ENCODE data around the gene SLC7A7. TPM values are rescaled to one million over a fixed set of nuclear protein-coding genes. Genes with fewer than 3 reads are reported as not detected.

The SLC7A7 gene
- total and polyA plus RNA-seq, 10 of the 15 experiments (the other 5 are each of a cell fraction or from before 2014, with no cell fraction given) = 27.8 to 79.2 (median 50.8) TPM

DNA sequence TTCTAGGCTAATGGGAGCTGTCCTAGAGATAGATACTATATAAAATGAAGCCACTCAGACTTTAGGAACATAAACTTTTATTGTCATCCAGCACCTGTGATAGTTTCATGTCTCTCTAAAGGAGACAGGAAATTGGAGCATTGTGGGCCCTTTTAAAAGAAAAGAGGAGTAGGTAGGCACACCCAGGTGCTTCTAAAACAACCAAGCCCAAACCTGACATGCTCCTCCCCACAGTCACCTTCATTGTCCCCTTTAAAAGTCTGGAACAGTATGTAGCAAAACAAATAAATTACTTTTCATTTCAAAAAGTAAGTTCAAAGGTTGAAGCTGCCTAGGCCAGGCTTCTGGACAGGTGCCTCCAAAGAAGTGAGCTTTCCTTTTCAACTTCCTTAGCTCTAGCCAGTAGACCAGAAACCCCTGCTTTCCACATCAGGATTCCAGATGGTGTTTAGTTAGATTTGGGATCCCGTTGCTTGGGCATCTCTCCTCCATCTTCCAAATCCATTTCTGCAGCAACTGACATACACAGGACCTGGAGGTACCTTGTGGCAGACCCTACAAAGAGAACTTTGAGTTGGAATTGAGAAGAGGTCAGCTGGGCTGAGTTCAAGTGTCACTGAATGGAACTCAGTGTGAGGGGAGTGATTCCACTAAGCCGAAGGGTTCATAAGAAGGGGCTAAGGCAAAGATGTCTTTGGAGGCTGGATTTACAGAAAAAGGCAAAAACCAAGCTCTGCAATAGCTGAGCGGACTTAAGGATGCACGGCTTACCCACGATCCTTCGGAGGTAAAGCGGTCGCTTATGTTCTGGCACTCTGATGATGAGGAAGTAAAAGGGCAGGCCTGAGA is 41.8 kb downstream of the SLC7A7 start:
- H3K79me2 ChIP-seq (ENCODE audit: control insufficient read depth, insufficient read depth, low read length) = peaks cover 8% of the 10 kb centered on the region
- H3K4me3 ChIP-seq = no peak overlapping the region
- ChIA-PET SMC1A (ENCODE audit: uncharacterized antibody, unreplicated experiment) (interaction anchor here (0.8 to 7.2 kb wide), 17 partner anchors 9 to 213 kb away, joined by 3 to 84 read pairs (median 5); partner anchors contain the start of genes LRP10 and SLC7A7), POLR2A (interaction anchor here (0.9 kb wide), 1 partner anchor 40 kb away, joined by 3 read pairs; no protein-coding TSS in a partner anchor), RAD21 (ENCODE audit: unreplicated experiment) (interaction anchor here (0.8 to 7.2 kb wide), 8 partner anchors 39 to 203 kb away, joined by 3 to 51 read pairs (median 4); partner anchors contain the start of gene LRP10), CTCF (interaction anchor here (1.0 to 8.1 kb wide), 9 partner anchors 39 to 203 kb away, joined by 3 to 92 read pairs (median 6); partner anchors contain the start of genes MRPL52 and OR6J1)
- TSS peak; percentile 70 for BruUV-seq (replicated peaks)
- no peak overlapping the region for H3K27ac ChIP-seq (ENCODE audit: control insufficient read depth, insufficient read depth)
- no peak for ATAC-seq
- H3K4me1 ChIP-seq (ENCODE audit: control insufficient read depth, insufficient read depth, low read length) = peaks cover 9% of the 10 kb centered on the region
- no peak for DNase-seq (ENCODE audit: low read depth, low spot score)
- H3K36me3 ChIP-seq (ENCODE audit: control insufficient read depth in 2 of 2, insufficient read depth in 2 of 2, low read length in 1 of 2) = peaks cover 39 to 57% of the 10 kb centered on the region in 2 experiments
- no peak overlapping the region for H3K9ac ChIP-seq (ENCODE audit: control insufficient read depth, insufficient read depth, low read length)
- in situ Hi-C loops (cut with MboI) = no loop called here
- intact Hi-C loops (cut with micrococcal nuclease; ENCODE audit: unreplicated experiment) = no loop called here
- H3K9me3 ChIP-seq (replicated peaks; ENCODE audit: control insufficient read depth, insufficient read depth, low read length) = no peaks in the 10 kb centered on the region
- H3K4me2 ChIP-seq (ENCODE audit: control insufficient read depth, insufficient read depth) = no peak overlapping the region
- no peak overlapping the region for H2AFZ ChIP-seq (ENCODE audit: control insufficient read depth, low read depth, low read length)
- H4K20me1 ChIP-seq (ENCODE audit: control insufficient read depth, insufficient read depth) = no peaks in the 10 kb centered on the region
- no peaks in the 10 kb centered on the region for H3K27me3 ChIP-seq (replicated peaks in 1 of 2; ENCODE audit: control insufficient read depth in 2 of 2, insufficient read depth in 2 of 2, low read length in 1 of 2)
- FAIRE-seq = no peak
- 93% methylated on average over 8 of the region's 8 CpGs for WGBS (ENCODE audit: insufficient coverage, insufficient replicate concordance, low lambda C conversion rate, missing lambda C conversion rate)
- no peak for TF ChIP-seq HCFC1 (IDR thresholded peaks at IDR 0.05; ENCODE audit: low read length)
- TF ChIP-seq, protein P1, sequence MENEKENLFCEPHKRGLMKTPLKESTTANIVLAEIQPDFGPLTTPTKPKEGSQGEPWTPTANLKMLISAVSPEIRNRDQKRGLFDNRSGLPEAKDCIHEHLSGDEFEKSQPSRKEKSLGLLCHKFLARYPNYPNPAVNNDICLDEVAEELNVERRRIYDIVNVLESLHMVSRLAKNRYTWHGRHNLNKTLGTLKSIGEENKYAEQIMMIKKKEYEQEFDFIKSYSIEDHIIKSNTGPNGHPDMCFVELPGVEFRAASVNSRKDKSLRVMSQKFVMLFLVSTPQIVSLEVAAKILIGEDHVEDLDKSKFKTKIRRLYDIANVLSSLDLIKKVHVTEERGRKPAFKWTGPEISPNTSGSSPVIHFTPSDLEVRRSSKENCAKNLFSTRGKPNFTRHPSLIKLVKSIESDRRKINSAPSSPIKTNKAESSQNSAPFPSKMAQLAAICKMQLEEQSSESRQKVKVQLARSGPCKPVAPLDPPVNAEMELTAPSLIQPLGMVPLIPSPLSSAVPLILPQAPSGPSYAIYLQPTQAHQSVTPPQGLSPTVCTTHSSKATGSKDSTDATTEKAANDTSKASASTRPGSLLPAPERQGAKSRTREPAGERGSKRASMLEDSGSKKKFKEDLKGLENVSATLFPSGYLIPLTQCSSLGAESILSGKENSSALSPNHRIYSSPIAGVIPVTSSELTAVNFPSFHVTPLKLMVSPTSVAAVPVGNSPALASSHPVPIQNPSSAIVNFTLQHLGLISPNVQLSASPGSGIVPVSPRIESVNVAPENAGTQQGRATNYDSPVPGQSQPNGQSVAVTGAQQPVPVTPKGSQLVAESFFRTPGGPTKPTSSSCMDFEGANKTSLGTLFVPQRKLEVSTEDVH (IDR thresholded peaks at IDR 0.05; ENCODE audit: low read depth, partially characterized antibody) = no peak
- TF ChIP-seq MYC (IDR thresholded peaks at IDR 0.05; ENCODE audit: insufficient read depth, insufficient read length, insufficient replicate concordance, low read length, severe bottlenecking) = no peak
- TF ChIP-seq, protein P2, sequence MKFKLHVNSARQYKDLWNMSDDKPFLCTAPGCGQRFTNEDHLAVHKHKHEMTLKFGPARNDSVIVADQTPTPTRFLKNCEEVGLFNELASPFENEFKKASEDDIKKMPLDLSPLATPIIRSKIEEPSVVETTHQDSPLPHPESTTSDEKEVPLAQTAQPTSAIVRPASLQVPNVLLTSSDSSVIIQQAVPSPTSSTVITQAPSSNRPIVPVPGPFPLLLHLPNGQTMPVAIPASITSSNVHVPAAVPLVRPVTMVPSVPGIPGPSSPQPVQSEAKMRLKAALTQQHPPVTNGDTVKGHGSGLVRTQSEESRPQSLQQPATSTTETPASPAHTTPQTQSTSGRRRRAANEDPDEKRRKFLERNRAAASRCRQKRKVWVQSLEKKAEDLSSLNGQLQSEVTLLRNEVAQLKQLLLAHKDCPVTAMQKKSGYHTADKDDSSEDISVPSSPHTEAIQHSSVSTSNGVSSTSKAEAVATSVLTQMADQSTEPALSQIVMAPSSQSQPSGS (IDR thresholded peaks at IDR 0.05; ENCODE audit: low read length) = no peak
- TF ChIP-seq SUPT20H (IDR thresholded peaks at IDR 0.05; ENCODE audit: borderline replicate concordance, control insufficient read depth, low read depth, low read length) = no peak
- no peak for TF ChIP-seq NFYA (IDR thresholded peaks at IDR 0.05; ENCODE audit: borderline replicate concordance, low read depth, low read length)
- TF ChIP-seq, protein P3, sequence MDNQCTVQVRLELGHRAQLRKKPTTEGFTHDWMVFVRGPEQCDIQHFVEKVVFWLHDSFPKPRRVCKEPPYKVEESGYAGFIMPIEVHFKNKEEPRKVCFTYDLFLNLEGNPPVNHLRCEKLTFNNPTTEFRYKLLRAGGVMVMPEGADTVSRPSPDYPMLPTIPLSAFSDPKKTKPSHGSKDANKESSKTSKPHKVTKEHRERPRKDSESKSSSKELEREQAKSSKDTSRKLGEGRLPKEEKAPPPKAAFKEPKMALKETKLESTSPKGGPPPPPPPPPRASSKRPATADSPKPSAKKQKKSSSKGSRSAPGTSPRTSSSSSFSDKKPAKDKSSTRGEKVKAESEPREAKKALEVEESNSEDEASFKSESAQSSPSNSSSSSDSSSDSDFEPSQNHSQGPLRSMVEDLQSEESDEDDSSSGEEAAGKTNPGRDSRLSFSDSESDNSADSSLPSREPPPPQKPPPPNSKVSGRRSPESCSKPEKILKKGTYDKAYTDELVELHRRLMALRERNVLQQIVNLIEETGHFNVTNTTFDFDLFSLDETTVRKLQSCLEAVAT (IDR thresholded peaks at IDR 0.05) = no peak
- no peak for TF ChIP-seq BMI1 (IDR thresholded peaks at IDR 0.05; ENCODE audit: borderline replicate concordance)
- TF ChIP-seq, protein P4, sequence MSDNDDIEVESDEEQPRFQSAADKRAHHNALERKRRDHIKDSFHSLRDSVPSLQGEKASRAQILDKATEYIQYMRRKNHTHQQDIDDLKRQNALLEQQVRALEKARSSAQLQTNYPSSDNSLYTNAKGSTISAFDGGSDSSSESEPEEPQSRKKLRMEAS (IDR thresholded peaks at IDR 0.05; ENCODE audit: low read depth, low read length) = no peak
- TF ChIP-seq RAD51 (IDR thresholded peaks at IDR 0.05) = no peak
- TF ChIP-seq, protein P5, sequence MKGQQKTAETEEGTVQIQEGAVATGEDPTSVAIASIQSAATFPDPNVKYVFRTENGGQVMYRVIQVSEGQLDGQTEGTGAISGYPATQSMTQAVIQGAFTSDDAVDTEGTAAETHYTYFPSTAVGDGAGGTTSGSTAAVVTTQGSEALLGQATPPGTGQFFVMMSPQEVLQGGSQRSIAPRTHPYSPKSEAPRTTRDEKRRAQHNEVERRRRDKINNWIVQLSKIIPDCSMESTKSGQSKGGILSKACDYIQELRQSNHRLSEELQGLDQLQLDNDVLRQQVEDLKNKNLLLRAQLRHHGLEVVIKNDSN (IDR thresholded peaks at IDR 0.05; ENCODE audit: borderline replicate concordance, extremely low read length, insufficient read depth, low read depth, low read length) = no peak
- no peak for TF ChIP-seq IKZF2 (IDR thresholded peaks at IDR 0.05)

Data from GM12878 (cell line).